Measurements from ENCODE around the gene CNTROB.

The CNTROB gene

DNA sequence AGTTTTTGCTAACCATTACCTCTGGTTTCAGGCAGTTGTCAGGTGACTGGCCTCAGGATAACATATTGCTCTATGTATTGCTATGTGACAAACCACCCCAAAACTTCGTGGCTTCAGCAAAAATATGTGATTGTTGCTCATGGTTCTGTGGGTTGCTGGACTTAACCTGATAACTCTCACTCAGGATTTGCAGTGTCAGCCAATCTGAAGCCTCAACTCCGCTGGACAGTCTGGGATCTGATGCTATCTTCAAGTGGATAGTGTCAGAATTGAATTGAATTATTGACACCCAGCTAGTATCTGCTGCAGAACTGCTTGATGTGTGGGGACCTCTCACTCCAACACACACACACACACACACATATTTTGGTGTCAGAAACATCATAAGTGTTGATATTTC lies 35.7 kb downstream of the CNTROB start:
- no peak overlapping the region for H3K4me3 ChIP-seq (ENCODE audit: control insufficient read depth, low read depth, low read length)
- TF ChIP-seq, protein P1, sequence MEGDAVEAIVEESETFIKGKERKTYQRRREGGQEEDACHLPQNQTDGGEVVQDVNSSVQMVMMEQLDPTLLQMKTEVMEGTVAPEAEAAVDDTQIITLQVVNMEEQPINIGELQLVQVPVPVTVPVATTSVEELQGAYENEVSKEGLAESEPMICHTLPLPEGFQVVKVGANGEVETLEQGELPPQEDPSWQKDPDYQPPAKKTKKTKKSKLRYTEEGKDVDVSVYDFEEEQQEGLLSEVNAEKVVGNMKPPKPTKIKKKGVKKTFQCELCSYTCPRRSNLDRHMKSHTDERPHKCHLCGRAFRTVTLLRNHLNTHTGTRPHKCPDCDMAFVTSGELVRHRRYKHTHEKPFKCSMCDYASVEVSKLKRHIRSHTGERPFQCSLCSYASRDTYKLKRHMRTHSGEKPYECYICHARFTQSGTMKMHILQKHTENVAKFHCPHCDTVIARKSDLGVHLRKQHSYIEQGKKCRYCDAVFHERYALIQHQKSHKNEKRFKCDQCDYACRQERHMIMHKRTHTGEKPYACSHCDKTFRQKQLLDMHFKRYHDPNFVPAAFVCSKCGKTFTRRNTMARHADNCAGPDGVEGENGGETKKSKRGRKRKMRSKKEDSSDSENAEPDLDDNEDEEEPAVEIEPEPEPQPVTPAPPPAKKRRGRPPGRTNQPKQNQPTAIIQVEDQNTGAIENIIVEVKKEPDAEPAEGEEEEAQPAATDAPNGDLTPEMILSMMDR (IDR thresholded peaks at IDR 0.05; ENCODE audit: control insufficient read depth, insufficient read depth, low read depth, low read length, missing control alignments), result no peak
- DNase-seq (ENCODE audit: low read depth), result no peak

DNA sequence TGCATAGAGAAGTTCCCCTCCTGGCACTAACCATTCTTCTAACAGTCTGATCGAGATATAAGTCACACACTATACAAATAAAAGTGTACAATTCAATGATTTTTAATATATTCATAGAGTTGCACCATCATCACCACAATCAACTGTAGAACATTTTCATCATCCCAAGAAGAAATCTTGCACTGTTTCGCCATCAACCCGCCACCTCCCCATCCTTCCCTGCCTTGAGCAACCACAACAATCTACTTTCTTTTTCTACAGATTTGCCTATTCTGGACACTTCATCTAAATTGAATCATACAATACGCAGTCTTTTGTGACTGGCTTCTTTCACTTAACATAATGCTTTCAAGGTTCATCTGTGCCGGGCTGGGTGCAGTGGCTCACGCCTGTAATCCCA lies 37.4 kb downstream of the CNTROB start:
- DNase-seq (ENCODE audit: low read depth), result peak; percentile 28
- TF ChIP-seq, protein P1 (IDR thresholded peaks at IDR 0.05; ENCODE audit: control insufficient read depth, insufficient read depth, low read depth, low read length, missing control alignments), result no peak
- no peak overlapping the region for H3K4me3 ChIP-seq (ENCODE audit: control insufficient read depth, low read depth, low read length)

GRCh38 chr17:7971651-7972050 lies 39.6 kb downstream of the CNTROB start:
- TF ChIP-seq, protein P1 (IDR thresholded peaks at IDR 0.05; ENCODE audit: control insufficient read depth, insufficient read depth, low read depth, low read length, missing control alignments), result no peak
- DNase-seq (ENCODE audit: low read depth), result no peak
- no peak overlapping the region for H3K4me3 ChIP-seq (ENCODE audit: control insufficient read depth, low read depth, low read length)

GRCh38 chr17:7972131-7972785 lies 40.3 kb downstream of the CNTROB start:
- DNase-seq (ENCODE audit: low read depth), result no peak
- TF ChIP-seq, protein P1 (IDR thresholded peaks at IDR 0.05; ENCODE audit: control insufficient read depth, insufficient read depth, low read depth, low read length, missing control alignments), result peak; percentile 28
- H3K4me3 ChIP-seq (ENCODE audit: control insufficient read depth, low read depth, low read length), result no peak overlapping the region

GRCh38 chr17:7974638-7975131 lies 42.7 kb downstream of the CNTROB start:
- no peak overlapping the region for H3K4me3 ChIP-seq (ENCODE audit: control insufficient read depth, low read depth, low read length)
- DNase-seq (ENCODE audit: low read depth), result no peak
- TF ChIP-seq, protein P1 (IDR thresholded peaks at IDR 0.05; ENCODE audit: control insufficient read depth, insufficient read depth, low read depth, low read length, missing control alignments), result no peak

- H3K4me3 ChIP-seq (ENCODE audit: control insufficient read depth, low read depth, low read length), result no peak overlapping the region
- TF ChIP-seq, protein P1 (IDR thresholded peaks at IDR 0.05; ENCODE audit: control insufficient read depth, insufficient read depth, low read depth, low read length, missing control alignments), result no peak
- DNase-seq (ENCODE audit: low read depth), result no peak
Observed at GRCh38 chr17:7977039-7977438, 45.0 kb downstream of the CNTROB start.
